ENCODE data around the gene SLC8A3.

The SLC8A3 gene

GRCh38 chr14:70080076-70080475 is 108.7 kb downstream of the SLC8A3 start:
- H3K4me3 ChIP-seq (ENCODE audit: severe bottlenecking) = no peak overlapping the region
- peaks cover 14% of the 10 kb centered on the region for H3K27me3 ChIP-seq (ENCODE audit: insufficient read depth, poor library complexity, severe bottlenecking)
- no peaks in the 10 kb centered on the region for H3K9me3 ChIP-seq (ENCODE audit: severe bottlenecking)
- H3K27ac ChIP-seq (ENCODE audit: poor library complexity, severe bottlenecking) = no peak overlapping the region
- no peaks in the 10 kb centered on the region for H3K36me3 ChIP-seq (ENCODE audit: low read depth)
- ATAC-seq (ENCODE audit: low read depth) (no peak), DNase-seq (ENCODE audit: low spot score) (no peak)
- H3K4me1 ChIP-seq (ENCODE audit: insufficient read depth, poor library complexity, severe bottlenecking) = no peaks in the 10 kb centered on the region
- TF ChIP-seq CTCF (IDR thresholded peaks at IDR 0.05; ENCODE audit: poor library complexity, severe bottlenecking) = no peak

- no peak overlapping the region for H3K4me3 ChIP-seq (ENCODE audit: severe bottlenecking)
Measured at GRCh38 chr14:70078329-70078728, 110.4 kb downstream of the SLC8A3 start.

GRCh38 chr14:70077720-70078119 is 111.0 kb downstream of the SLC8A3 start:
- ATAC-seq (ENCODE audit: low read depth) (no peak), DNase-seq (ENCODE audit: low spot score) (no peak)
- Histone ChIP-seq H3K27ac (ENCODE audit: poor library complexity, severe bottlenecking) (no peak overlapping the region), H3K36me3 (ENCODE audit: low read depth) (no peaks in the 10 kb centered on the region), H3K27me3 (ENCODE audit: insufficient read depth, poor library complexity, severe bottlenecking) (peaks cover 6% of the 10 kb centered on the region), H3K4me3 (ENCODE audit: severe bottlenecking) (no peak overlapping the region), H3K9me3 (ENCODE audit: severe bottlenecking) (no peaks in the 10 kb centered on the region), H3K4me1 (ENCODE audit: insufficient read depth, poor library complexity, severe bottlenecking) (no peaks in the 10 kb centered on the region)
- TF ChIP-seq CTCF (IDR thresholded peaks at IDR 0.05; ENCODE audit: poor library complexity, severe bottlenecking) = no peak

More at GRCh38 chr14:70078329-70078728, 110.4 kb downstream of the SLC8A3 start:
- no peak for ATAC-seq (ENCODE audit: low read depth)
- no peaks in the 10 kb centered on the region for H3K4me1 ChIP-seq (ENCODE audit: insufficient read depth, poor library complexity, severe bottlenecking)
- no peak for TF ChIP-seq CTCF (IDR thresholded peaks at IDR 0.05; ENCODE audit: poor library complexity, severe bottlenecking)
- no peaks in the 10 kb centered on the region for H3K36me3 ChIP-seq (ENCODE audit: low read depth)
- peaks cover 9% of the 10 kb centered on the region for H3K27me3 ChIP-seq (ENCODE audit: insufficient read depth, poor library complexity, severe bottlenecking)
- H3K27ac ChIP-seq (ENCODE audit: poor library complexity, severe bottlenecking) = no peak overlapping the region
- H3K9me3 ChIP-seq (ENCODE audit: severe bottlenecking) = no peaks in the 10 kb centered on the region
- no peak for DNase-seq (ENCODE audit: low spot score)

- no peak for DNase-seq (ENCODE audit: low spot score)
- no peak for TF ChIP-seq CTCF (IDR thresholded peaks at IDR 0.05; ENCODE audit: poor library complexity, severe bottlenecking)
- H3K27ac ChIP-seq (ENCODE audit: poor library complexity, severe bottlenecking) = no peak overlapping the region
- H3K4me3 ChIP-seq (ENCODE audit: severe bottlenecking) = no peak overlapping the region
- H3K9me3 ChIP-seq (ENCODE audit: severe bottlenecking) = no peaks in the 10 kb centered on the region
- H3K36me3 ChIP-seq (ENCODE audit: low read depth) = no peaks in the 10 kb centered on the region
- no peaks in the 10 kb centered on the region for H3K27me3 ChIP-seq (ENCODE audit: insufficient read depth, poor library complexity, severe bottlenecking)
- no peaks in the 10 kb centered on the region for H3K4me1 ChIP-seq (ENCODE audit: insufficient read depth, poor library complexity, severe bottlenecking)
- no peak for ATAC-seq (ENCODE audit: low read depth)
Measured at GRCh38 chr14:70077005-70077404, 111.7 kb downstream of the SLC8A3 start.

- peak; percentile 93 for ATAC-seq (ENCODE audit: low read depth)
- H3K4me3 ChIP-seq (ENCODE audit: severe bottlenecking) = no peak overlapping the region
- TF ChIP-seq CTCF (IDR thresholded peaks at IDR 0.05; ENCODE audit: poor library complexity, severe bottlenecking) = peak; percentile 97
Measured at GRCh38 chr14:70073924-70074566, 114.7 kb downstream of the SLC8A3 start.

More at GRCh38 chr14:70073924-70074566, 114.7 kb downstream of the SLC8A3 start:
- Histone ChIP-seq H3K27me3 (ENCODE audit: insufficient read depth, poor library complexity, severe bottlenecking) (no peaks in the 10 kb centered on the region), H3K27ac (ENCODE audit: poor library complexity, severe bottlenecking) (no peak overlapping the region), H3K4me1 (ENCODE audit: insufficient read depth, poor library complexity, severe bottlenecking) (no peaks in the 10 kb centered on the region), H3K36me3 (ENCODE audit: low read depth) (no peaks in the 10 kb centered on the region), H3K9me3 (ENCODE audit: severe bottlenecking) (no peaks in the 10 kb centered on the region)
- peak; percentile 78 for DNase-seq (ENCODE audit: low spot score)

Data from RWPE2 (cell line).